ENCODE data around the gene LSM4.
"Not testable (repeated sequence)": the region's sequence is repeated elsewhere in the genome, so short reads cannot be mapped to it uniquely, and the experiment has no call there.

Gene LSM4

GRCh38 chr19:18340190-18340989 lies 17.5 kb upstream of the LSM4 start, which contains the start of gene PGPEP1:
TSS of gene PGPEP1 (plus strand) at chr19:18340598. CDS start at chr19:18340682, 84 bp downstream.
- DNase-seq = peak; percentile 44

- DNase-seq = no peak
Measured at GRCh38 chr19:18339723-18340122, 16.8 kb upstream of the LSM4 start.

GRCh38 chr19:18338541-18338940 lies 15.7 kb upstream of the LSM4 start:
- no peak for DNase-seq

GRCh38 chr19:18336121-18336520 lies 13.2 kb upstream of the LSM4 start:
- DNase-seq = no peak

- DNase-seq = no peak
Measured at GRCh38 chr19:18333680-18334079, 10.8 kb upstream of the LSM4 start.

- no peak for DNase-seq
Measured at GRCh38 chr19:18332917-18333530, 10.1 kb upstream of the LSM4 start.

GRCh38 chr19:18330868-18331267 lies 8.0 kb upstream of the LSM4 start:
- no peak for DNase-seq

- no peak for DNase-seq
Measured at GRCh38 chr19:18329035-18329376, 6.1 kb upstream of the LSM4 start.

GRCh38 chr19:18328340-18329034 lies 5.6 kb upstream of the LSM4 start:
- peak; percentile 90 for DNase-seq

- no peak for DNase-seq
Measured at GRCh38 chr19:18326772-18327171, 3.9 kb upstream of the LSM4 start.

GRCh38 chr19:18324373-18324731 lies 1.5 kb upstream of the LSM4 start:
- DNase-seq = not testable (repeated sequence)

GRCh38 chr19:18322318-18322758 lies 538 bp downstream of the LSM4 start:
- no peak for DNase-seq

GRCh38 chr19:18321734-18322102 lies 1.2 kb downstream of the LSM4 start:
- DNase-seq = no peak

- DNase-seq = no peak
Measured at GRCh38 chr19:18320865-18321733, 1.8 kb downstream of the LSM4 start.

- peak; percentile 55 for DNase-seq
Measured at GRCh38 chr19:18319591-18320135, 3.2 kb downstream of the LSM4 start.

GRCh38 chr19:18317961-18318800 lies 4.7 kb downstream of the LSM4 start:
- peak; percentile 68 for DNase-seq

GRCh38 chr19:18313398-18313797 lies 9.5 kb downstream of the LSM4 start:
- DNase-seq = no peak

GRCh38 chr19:18312092-18312534 lies 10.8 kb downstream of the LSM4 start:
- no peak for DNase-seq

- no peak for DNase-seq
Measured at GRCh38 chr19:18311502-18312091, 11.3 kb downstream of the LSM4 start.

- no peak for DNase-seq
Measured at GRCh38 chr19:18310966-18311365, 11.9 kb downstream of the LSM4 start.
